GM21367 (cell line): ENCODE data around the gene ADH1B.
A peak's percentile ranks its signal among the peaks of the same experiment; 100 is the strongest.
"Not testable (repeated sequence)": the region's sequence is repeated elsewhere in the genome, so short reads cannot be mapped to it uniquely, and the experiment has no call there.

Experiments used
- ATAC-seq: cut with Tn5 transposase; IDR thresholded peaks from one replicate; pipeline ENCODE4 v1.9.1; 2021; ENCODE audit not compliant: unreplicated experiment

ADH1B gene

GRCh38 chr4:99321241-99322191, at the start of gene ADH1B:
ADH1B (minus strand) TSS chr4:99321401; CDS start chr4:99321331, 70 bp downstream.
- no peak for ATAC-seq

- ATAC-seq = not testable (repeated sequence)
Observed at GRCh38 chr4:99367817-99368216, 46.6 kb upstream of the ADH1B start.

- no peak for ATAC-seq
Observed at GRCh38 chr4:99366491-99366890, 45.3 kb upstream of the ADH1B start.

- no peak for ATAC-seq
Observed at GRCh38 chr4:99362768-99363167, 41.6 kb upstream of the ADH1B start.

GRCh38 chr4:99361899-99362275, 40.7 kb upstream of the ADH1B start:
- ATAC-seq = no peak

- no peak for ATAC-seq
Observed at GRCh38 chr4:99361268-99361898, 40.2 kb upstream of the ADH1B start.

GRCh38 chr4:99359480-99360204, 38.4 kb upstream of the ADH1B start:
- no peak for ATAC-seq

- ATAC-seq = no peak
Observed at GRCh38 chr4:99357948-99358347, 36.7 kb upstream of the ADH1B start.

- peak; percentile 68 for ATAC-seq
Observed at GRCh38 chr4:99356992-99357391, 35.8 kb upstream of the ADH1B start.

- ATAC-seq = not testable (repeated sequence)
Observed at GRCh38 chr4:99356149-99356548, 34.9 kb upstream of the ADH1B start.

GRCh38 chr4:99352602-99353537, 31.7 kb upstream of the ADH1B start, which contains the start of gene ADH1C:
ADH1C (minus strand) TSS chr4:99352746; CDS start chr4:99352675, 71 bp downstream.
- ATAC-seq = no peak

- ATAC-seq = no peak
Observed at GRCh38 chr4:99351487-99351886, 30.3 kb upstream of the ADH1B start.

GRCh38 chr4:99349338-99349737, 28.1 kb upstream of the ADH1B start:
- ATAC-seq = no peak

GRCh38 chr4:99342624-99343023, 21.4 kb upstream of the ADH1B start:
- ATAC-seq = not testable (repeated sequence)

GRCh38 chr4:99341426-99341825, 20.2 kb upstream of the ADH1B start:
- no peak for ATAC-seq

- ATAC-seq = no peak
Observed at GRCh38 chr4:99339172-99339571, 18.0 kb upstream of the ADH1B start.

- ATAC-seq = no peak
Observed at GRCh38 chr4:99336553-99336952, 15.4 kb upstream of the ADH1B start.

GRCh38 chr4:99334880-99335279, 13.7 kb upstream of the ADH1B start:
- ATAC-seq = no peak

- ATAC-seq = no peak
Observed at GRCh38 chr4:99330648-99331047, 9.4 kb upstream of the ADH1B start.

- no peak for ATAC-seq
Observed at GRCh38 chr4:99329876-99330275, 8.7 kb upstream of the ADH1B start.
